BLaER1 (cell line): ENCODE measurements around the gene ABI2.
"Not testable (repeated sequence)": the region's sequence is repeated elsewhere in the genome, so short reads cannot be mapped to it uniquely, and the experiment has no call there.

ENCODE experiments used
- H3K27ac ChIP-seq: shearing (Covaris generic); formaldehyde crosslinking; 2 replicates; pipeline ENCODE4 v1.8.1; 2022
- H3K27me3 ChIP-seq: shearing (Covaris generic); formaldehyde crosslinking; 2 replicates; pipeline ENCODE4 v1.8.1; 2022
- H3K36me3 ChIP-seq: shearing (Covaris generic); formaldehyde crosslinking; 2 replicates; pipeline ENCODE4 v1.8.1; 2022
- H3K4me1 ChIP-seq: shearing (Covaris generic); formaldehyde crosslinking; 2 replicates; pipeline ENCODE4 v1.8.1; 2022
- H3K4me2 ChIP-seq: shearing (Covaris generic); formaldehyde crosslinking; 2 replicates; pipeline ENCODE4 v1.8.1; 2022
- H3K4me3 ChIP-seq: shearing (Covaris generic); formaldehyde crosslinking; 2 replicates; pipeline ENCODE4 v1.8.1; 2022
- H3K9ac ChIP-seq: shearing (Covaris generic); formaldehyde crosslinking; 2 replicates; pipeline ENCODE4 v1.8.1; 2022
- H3K9me3 ChIP-seq: shearing (Covaris generic); formaldehyde crosslinking; 2 replicates; pipeline ENCODE4 v1.8.1; 2022
- H4K20me1 ChIP-seq: shearing (Covaris generic); formaldehyde crosslinking; 2 replicates; pipeline ENCODE4 v1.8.1; 2022
- Cebpa-rat ChIP-seq: shearing (Covaris generic); IDR thresholded peaks from 2 replicates; pipeline ENCODE4 v1.8.1; 2022

Gene ABI2

DNA sequence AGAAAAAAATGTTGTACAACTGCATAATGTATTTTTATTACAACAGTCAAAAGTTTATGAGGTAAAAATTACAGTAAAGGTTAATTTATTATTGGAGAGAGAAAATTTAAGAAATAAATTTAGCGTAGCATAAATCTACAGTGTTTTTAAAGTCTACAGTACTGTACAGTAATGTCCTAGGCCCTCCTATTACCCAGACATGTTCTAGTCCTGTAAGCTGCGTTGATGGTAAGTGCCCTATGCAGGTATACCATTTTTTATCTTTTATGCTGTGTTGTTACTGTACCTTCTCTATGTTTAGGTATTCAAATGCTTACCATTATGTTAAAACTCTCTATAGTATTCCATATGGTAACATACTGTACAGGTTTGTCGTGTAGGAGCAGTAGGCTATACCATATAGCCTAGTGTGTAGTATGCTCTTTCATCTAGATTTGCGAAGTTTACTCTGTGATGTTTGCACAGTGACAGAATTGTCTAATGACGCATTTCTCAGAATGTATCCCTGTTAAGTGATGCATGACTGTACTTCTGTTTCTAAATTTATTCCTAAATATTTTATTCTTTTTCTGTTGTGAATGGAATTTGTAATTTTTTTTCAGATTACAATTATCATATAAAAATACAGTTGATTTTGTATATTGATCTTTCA is 24.5 kb downstream of the ABI2 start:
- H3K36me3 ChIP-seq: peaks cover 33% of the 10 kb centered on the region
- peaks cover 6% of the 10 kb centered on the region; the same call in 1 of the 2 replicates for H3K4me1 ChIP-seq
- peak overlapping the region; percentile 15; the same call in 1 of the 2 replicates for H3K4me2 ChIP-seq
- 0 out of 2 replicates have a peak, but pooled peaks cover 7% of the 10 kb centered on the region for H3K9me3 ChIP-seq
- peaks cover 30% of the 10 kb centered on the region; the same call in 1 of the 2 replicates for H4K20me1 ChIP-seq
- TF ChIP-seq Cebpa-rat: no peak
- no peak overlapping the region for H3K27ac ChIP-seq
- no peak overlapping the region for H3K4me3 ChIP-seq
- no peak overlapping the region for H3K9ac ChIP-seq
- H3K27me3 ChIP-seq: no peaks in the 10 kb centered on the region

DNA sequence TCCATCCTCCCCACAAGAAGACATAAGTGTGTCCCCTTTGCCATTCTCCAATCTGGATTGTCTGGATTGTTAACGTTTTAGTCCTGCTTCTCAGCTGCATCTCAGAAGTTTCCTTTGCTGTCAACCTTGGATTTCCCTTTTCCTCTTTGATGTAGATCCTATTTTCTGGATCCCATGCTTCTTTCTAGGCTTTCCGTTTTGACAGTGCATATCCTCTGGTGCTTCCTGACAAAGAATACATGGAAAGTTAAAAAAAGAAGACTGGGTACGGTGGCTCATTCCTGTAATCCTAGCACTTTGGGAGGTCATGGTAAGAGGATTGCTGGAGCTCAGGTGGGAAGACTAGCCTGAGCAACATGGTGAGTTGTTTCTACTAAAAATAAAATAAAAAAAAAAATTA is 26.8 kb downstream of the ABI2 start:
- H3K4me2 ChIP-seq: no peak overlapping the region
- no peak for TF ChIP-seq Cebpa-rat
- peaks cover 33% of the 10 kb centered on the region for H3K36me3 ChIP-seq
- H3K9me3 ChIP-seq: peaks cover 8% of the 10 kb centered on the region; the same call in 1 of the 2 replicates
- peaks cover 6% of the 10 kb centered on the region; the same call in 1 of the 2 replicates for H3K4me1 ChIP-seq
- no peak overlapping the region for H3K4me3 ChIP-seq
- H3K27ac ChIP-seq: no peak overlapping the region
- no peak overlapping the region for H3K9ac ChIP-seq
- H4K20me1 ChIP-seq: peaks cover 26% of the 10 kb centered on the region; the same call in 1 of the 2 replicates
- H3K27me3 ChIP-seq: no peaks in the 10 kb centered on the region

DNA sequence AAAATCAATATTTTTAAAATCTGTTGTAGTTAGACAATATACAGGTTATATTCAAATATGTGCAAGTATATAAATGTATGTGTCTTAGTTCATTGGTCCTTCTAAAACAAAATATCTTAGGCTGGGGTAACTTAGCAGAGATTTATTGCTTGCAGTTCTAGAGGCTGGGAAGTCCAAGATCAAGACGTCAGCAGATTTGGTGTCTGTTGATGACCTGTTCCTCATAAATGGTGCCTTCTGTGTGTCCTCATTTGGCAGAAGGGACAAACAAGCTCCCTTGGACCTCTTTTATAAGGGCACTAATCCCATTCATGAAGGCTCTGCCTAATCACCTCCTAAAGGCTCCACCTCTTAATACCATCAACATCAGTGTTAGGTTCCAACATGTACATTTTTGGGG is 31.3 kb downstream of the ABI2 start:
- no peaks in the 10 kb centered on the region for H3K27me3 ChIP-seq
- peaks cover 19% of the 10 kb centered on the region for H3K36me3 ChIP-seq
- TF ChIP-seq Cebpa-rat: no peak

DNA sequence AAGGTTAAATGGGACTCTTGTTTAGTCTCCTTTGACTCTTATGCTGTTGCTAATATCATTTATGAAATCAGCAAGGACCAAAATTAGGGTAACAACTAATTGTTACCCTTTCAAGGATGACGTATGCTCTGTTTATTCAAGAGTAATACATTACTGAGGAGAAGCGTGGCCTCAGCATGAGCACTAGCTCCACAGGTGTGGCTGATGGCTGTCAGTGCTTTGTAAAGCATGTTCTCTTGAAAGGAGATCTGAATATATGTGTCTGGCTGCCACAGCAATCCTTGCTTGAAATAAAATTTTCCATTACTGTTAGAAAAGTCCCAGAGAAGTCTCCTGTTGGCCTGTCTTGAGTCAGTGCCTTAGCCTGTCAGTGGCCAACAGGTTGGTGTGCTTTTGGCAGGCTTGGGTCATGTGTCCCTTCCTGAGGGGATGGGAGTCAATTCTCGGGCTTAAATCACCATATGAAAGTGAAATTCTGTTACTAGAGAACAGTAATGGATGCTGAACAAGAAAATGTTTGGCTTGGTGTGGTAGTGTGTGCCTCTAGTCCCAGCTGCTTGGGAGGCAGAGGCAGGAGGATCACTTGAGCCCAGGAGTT is 32.7 kb downstream of the ABI2 start:
- H3K4me2 ChIP-seq: no peak overlapping the region
- TF ChIP-seq Cebpa-rat: no peak
- H3K27ac ChIP-seq: no peak overlapping the region
- no peak overlapping the region for H3K4me3 ChIP-seq
- peaks cover 21% of the 10 kb centered on the region for H4K20me1 ChIP-seq
- peaks cover 4% of the 10 kb centered on the region; the same call in 1 of the 2 replicates for H3K9me3 ChIP-seq
- H3K9ac ChIP-seq: no peak overlapping the region
- peaks cover 12% of the 10 kb centered on the region for H3K36me3 ChIP-seq
- H3K27me3 ChIP-seq: no peaks in the 10 kb centered on the region
- H3K4me1 ChIP-seq: no peaks in the 10 kb centered on the region

More for the DNA sequence above, 31.3 kb downstream of the ABI2 start:
- no peak overlapping the region for H3K9ac ChIP-seq
- no peak overlapping the region for H3K27ac ChIP-seq
- no peak overlapping the region for H3K4me2 ChIP-seq
- no peak overlapping the region for H3K4me3 ChIP-seq
- H3K9me3 ChIP-seq: peaks cover 4% of the 10 kb centered on the region; the same call in 1 of the 2 replicates
- H3K4me1 ChIP-seq: no peaks in the 10 kb centered on the region
- peaks cover 21% of the 10 kb centered on the region for H4K20me1 ChIP-seq

DNA sequence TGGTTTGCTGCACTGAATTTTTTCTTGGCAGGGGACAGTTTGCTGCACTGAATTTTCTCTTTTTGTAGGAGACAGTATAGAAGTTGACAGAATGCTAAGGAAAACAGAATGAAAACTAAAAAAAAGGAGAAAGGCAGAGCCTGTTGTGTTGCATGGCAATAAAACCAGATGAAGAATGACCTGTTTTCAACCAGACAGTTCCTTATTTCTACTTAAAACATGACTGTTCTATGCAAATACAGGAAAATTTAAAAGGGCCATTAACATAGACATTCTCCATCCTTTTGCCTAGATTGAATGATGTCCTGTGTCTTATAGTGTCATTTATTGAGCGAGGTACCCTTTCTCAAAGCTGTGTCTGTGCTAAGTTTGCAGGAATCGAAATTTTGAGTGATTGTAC is 33.3 kb downstream of the ABI2 start:
- peaks cover 12% of the 10 kb centered on the region for H3K36me3 ChIP-seq

DNA sequence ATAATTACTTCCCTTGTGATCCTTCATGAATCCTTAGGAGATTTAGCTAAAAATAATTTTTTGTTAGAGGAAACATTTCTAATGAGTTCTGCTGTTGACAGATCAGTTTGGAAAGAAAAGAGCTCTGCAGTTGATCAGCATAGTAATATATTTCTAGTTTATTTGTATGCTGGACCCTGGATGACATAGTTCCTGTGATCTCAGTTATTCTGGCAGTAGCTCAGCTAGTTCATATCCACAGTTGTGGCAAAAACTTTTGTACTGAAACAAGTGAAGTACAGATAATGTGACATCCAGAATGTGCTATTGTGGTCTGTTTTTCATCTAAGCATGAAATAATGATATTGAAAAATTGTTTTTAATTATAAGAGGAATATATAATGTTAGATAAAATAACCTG is 33.7 kb downstream of the ABI2 start:
- no peaks in the 10 kb centered on the region for H3K27me3 ChIP-seq
- no peak overlapping the region for H3K4me3 ChIP-seq
- TF ChIP-seq Cebpa-rat: no peak
- no peaks in the 10 kb centered on the region for H3K4me1 ChIP-seq
- no peak overlapping the region for H3K9ac ChIP-seq
- no peak overlapping the region for H3K4me2 ChIP-seq
- peaks cover 17% of the 10 kb centered on the region for H3K36me3 ChIP-seq
- H3K27ac ChIP-seq: no peak overlapping the region
- H4K20me1 ChIP-seq: peaks cover 21% of the 10 kb centered on the region
- peaks cover 4% of the 10 kb centered on the region; the same call in 1 of the 2 replicates for H3K9me3 ChIP-seq

More for the DNA sequence above, 33.3 kb downstream of the ABI2 start:
- Histone ChIP-seq H3K27ac (no peak overlapping the region), H3K4me2 (no peak overlapping the region), H3K9ac (no peak overlapping the region), H3K4me1 (no peaks in the 10 kb centered on the region), H4K20me1 (peaks cover 21% of the 10 kb centered on the region), H3K27me3 (no peaks in the 10 kb centered on the region), H3K4me3 (no peak overlapping the region), H3K9me3 (peaks cover 4% of the 10 kb centered on the region; the same call in 1 of the 2 replicates)
- no peak for TF ChIP-seq Cebpa-rat

DNA sequence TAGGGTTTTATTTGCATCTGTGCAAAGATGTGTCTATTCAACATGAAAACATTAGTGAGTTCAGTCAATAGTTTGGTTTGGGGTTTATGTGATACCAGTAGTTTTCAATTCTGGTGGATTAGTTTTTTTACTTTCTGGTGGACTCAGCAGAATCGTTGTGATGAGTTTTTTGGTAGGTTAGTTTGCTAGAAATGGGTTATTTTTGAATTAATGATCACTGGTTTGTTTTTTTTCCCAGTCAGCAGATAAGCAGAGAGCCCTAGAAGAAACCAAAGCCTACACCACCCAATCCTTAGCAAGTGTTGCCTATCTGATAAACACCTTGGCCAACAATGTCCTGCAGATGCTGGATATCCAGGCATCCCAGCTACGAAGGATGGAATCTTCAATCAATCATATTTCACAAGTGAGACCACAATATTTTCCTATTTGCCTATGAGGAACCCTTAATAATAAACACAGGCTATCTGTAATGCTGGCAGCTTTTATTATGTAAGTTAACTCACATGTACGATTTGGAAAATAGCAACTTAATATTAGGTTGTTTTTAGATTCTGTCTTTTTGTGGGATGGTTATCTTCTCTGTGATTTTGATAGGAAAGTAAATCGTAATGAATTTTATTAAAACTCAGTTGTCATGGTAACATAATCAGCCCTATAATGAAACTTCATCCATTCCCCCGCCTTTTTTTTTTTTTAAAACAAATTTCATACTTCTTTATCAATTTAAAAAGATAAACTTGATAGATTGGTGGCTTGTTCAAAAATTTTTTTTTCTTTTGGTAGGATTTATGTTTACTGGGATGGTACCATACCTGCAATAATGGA is 38.7 kb downstream of the ABI2 start:
- TF ChIP-seq Cebpa-rat: no peak
- peaks cover 9% of the 10 kb centered on the region; the same call in 1 of the 2 replicates for H3K9me3 ChIP-seq
- 0 out of 2 replicates have a peak, but pooled peaks cover 4% of the 10 kb centered on the region for H3K4me1 ChIP-seq
- H3K9ac ChIP-seq: no peak overlapping the region
- no peak overlapping the region for H3K4me3 ChIP-seq
- no peaks in the 10 kb centered on the region for H3K27me3 ChIP-seq
- peaks cover 32% of the 10 kb centered on the region for H3K36me3 ChIP-seq
- no peak overlapping the region for H3K27ac ChIP-seq
- no peak overlapping the region for H3K4me2 ChIP-seq
- H4K20me1 ChIP-seq: peaks cover 10% of the 10 kb centered on the region; the same call in 1 of the 2 replicates

DNA sequence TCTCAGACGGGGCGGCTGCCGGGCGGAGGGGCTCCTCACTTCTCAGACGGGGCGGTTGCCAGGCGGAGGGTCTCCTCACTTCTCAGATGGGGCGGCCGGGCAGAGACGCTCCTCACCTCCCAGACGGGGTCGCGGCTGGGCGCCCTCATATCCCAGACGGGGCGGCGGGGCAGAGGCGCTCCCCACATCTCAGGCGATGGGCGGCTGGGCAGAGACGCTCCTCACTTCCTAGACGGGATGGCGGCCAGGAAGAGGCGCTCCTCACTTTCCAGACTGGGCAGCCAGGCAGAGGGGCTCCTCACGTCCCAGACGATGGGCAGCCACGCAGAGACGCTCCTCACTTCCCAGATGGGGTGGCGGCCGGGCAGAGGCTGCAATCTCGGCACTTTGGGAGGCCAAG is 44.5 kb downstream of the ABI2 start:
- not testable (repeated sequence) for H3K27ac ChIP-seq, H3K9ac ChIP-seq, H4K20me1 ChIP-seq, H3K4me1 ChIP-seq, H3K4me2 ChIP-seq, H3K27me3 ChIP-seq, H3K4me3 ChIP-seq
- H3K9me3 ChIP-seq: peaks cover 13% of the 10 kb centered on the region
- peaks cover 41% of the 10 kb centered on the region for H3K36me3 ChIP-seq

DNA sequence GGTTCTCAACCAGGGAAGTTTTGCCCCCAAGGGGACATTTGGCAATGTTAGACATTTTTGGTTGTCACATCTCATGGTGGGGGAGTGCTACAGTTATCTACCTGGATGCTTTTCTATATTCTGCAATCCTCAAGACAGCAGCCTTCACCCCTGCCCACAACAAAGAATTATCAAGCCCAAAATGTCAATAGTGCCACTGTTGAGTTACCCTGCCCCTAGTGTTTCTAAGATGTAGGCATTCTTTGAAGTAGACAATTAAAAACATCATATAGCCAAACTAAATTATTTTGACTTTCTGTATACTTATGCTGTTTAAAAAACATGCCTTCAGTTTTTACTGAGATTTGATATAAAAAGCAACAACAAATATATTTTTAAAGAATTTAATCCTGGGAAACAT is 48.0 kb downstream of the ABI2 start:
- Histone ChIP-seq H4K20me1 (peaks cover 5% of the 10 kb centered on the region; the same call in 1 of the 2 replicates), H3K36me3 (peaks cover 20% of the 10 kb centered on the region), H3K9me3 (peaks cover 4% of the 10 kb centered on the region), H3K27me3 (no peaks in the 10 kb centered on the region), H3K4me1 (no peaks in the 10 kb centered on the region), H3K4me3 (no peak overlapping the region), H3K27ac (no peak overlapping the region), H3K9ac (no peak overlapping the region), H3K4me2 (no peak overlapping the region)
- no peak for TF ChIP-seq Cebpa-rat
